Upper lobe of left lung (tissue), 6 donors: ENCODE data around the gene MYOCD. TPM values are rescaled to one million over a fixed set of nuclear protein-coding genes. Genes with fewer than 3 reads are reported as not detected.

Experiments
- ATAC-seq, 2 donors: fragments of 200-7000 bp; cut with Tn5 transposase; one replicate each; pipeline ENCODE4 v1.9.1; 2022; ENCODE audit warnings: mild to moderate bottlenecking in 2 of 2, moderate library complexity in 2 of 2; ENCODE audit not compliant: low FRiP score in 2 of 2
- DNase-seq, 2 donors: peaks; one replicate each; pipeline ENCODE4 v3.0.0-alpha.2; 2019 to 2020
- H3K27ac ChIP-seq, 4 donors: fragments of 200-600 bp; sonication (generic); one replicate each; pipeline ENCODE4 v1.5.1; 2016 to 2019
- H3K27me3 ChIP-seq, 4 donors: fragments of 200-600 bp; sonication (generic); one replicate each; pipeline ENCODE4 v1.5.1; 2017 to 2019
- H3K36me3 ChIP-seq, 4 donors: fragments of 200-600 bp; sonication (generic); one replicate each; pipeline ENCODE4 v1.5.1; 2016 to 2019
- H3K4me1 ChIP-seq, 4 donors: fragments of 200-600 bp; sonication (generic); one replicate each; pipeline ENCODE4 v1.5.1; 2018 to 2019
- H3K4me3 ChIP-seq, 4 donors: fragments of 200-600 bp; sonication (generic); one replicate each; pipeline ENCODE4 v1.5.1; 2017 to 2019; ENCODE audit warnings: mild to moderate bottlenecking in 2 of 4, moderate library complexity in 1 of 4
- H3K9me3 ChIP-seq, 4 donors: fragments of 200-600 bp; sonication (generic); one replicate each; pipeline ENCODE4 v1.5.1; 2018 to 2019
- CTCF ChIP-seq, 6 experiments: fragments of 450-650 bp in 4 of 6; fragments of 200-600 bp in 2 of 6; sonication (generic) in 2 of 6; IDR thresholded peaks; one replicate each; pipeline ENCODE4 v1.5.1; 2016 to 2019; ENCODE audit warnings: antibody characterized with exemption in 6 of 6
- EP300 ChIP-seq, 4 donors: sonication (generic); formaldehyde crosslinking; IDR thresholded peaks; one replicate each; pipeline ENCODE4 v1.5.1; 2017; ENCODE audit warnings: antibody characterized with exemption in 4 of 4, control low read depth in 2 of 4
- POLR2A ChIP-seq, 4 donors: fragments of 450-650 bp; IDR thresholded peaks; one replicate each; pipeline ENCODE4 v1.5.1; 2016 to 2017; ENCODE audit warnings: antibody characterized with exemption in 4 of 4, mild to moderate bottlenecking in 2 of 4
- POLR2AphosphoS5 ChIP-seq, 2 donors: sonication (generic); formaldehyde crosslinking; IDR thresholded peaks; one replicate each; pipeline ENCODE4 v1.5.1; 2017; ENCODE audit warnings: antibody characterized with exemption in 2 of 2
- whole genome bisulfite sequencing, 2 donors: methylation state at CpG; one replicate each; pipeline ENCODE4 v1.1.5; 2017 to 2018; 5-methylcytosine and 5-hydroxymethylcytosine counted together
- total RNA-seq, 6 donors: library from RNA; depleted of rRNA in 4 of 6; stranded (reverse); fragments of >200 nt in 4 of 6; gene quantifications; one replicate each; pipeline versions ENCODE4 v1.1.0 to v1.2.1, GENCODE V29; 2016 to 2021
- donor health status: DM: no; HTN: no; CAD: no; lungs with moderate emphysema.
- donor health status: DM: no; HTN: yes; CAD: no; lungs with severe emphysema.

The MYOCD gene
- total RNA-seq, 6 donors from 2014 or later = 0.89 to 5.2 (median 1.6) TPM

GRCh38 chr17:12620200-12620720, 45.4 kb upstream of the MYOCD start:
- WGBS, 2 donors = 46 to 47% methylated on average over 5 of the region's 5 CpGs
- TF ChIP-seq POLR2AphosphoS5 (IDR thresholded peaks at IDR 0.05) (no peak), EP300 (IDR thresholded peaks at IDR 0.05) (no peak), CTCF (IDR thresholded peaks at IDR 0.05) (no peak), POLR2A (IDR thresholded peaks at IDR 0.05) (no peak)
- Histone ChIP-seq H3K4me1 (no peaks in the 10 kb centered on the region), H3K9me3 (no peaks in the 10 kb centered on the region), H3K4me3 (no peak overlapping the region), H3K27ac (no peak overlapping the region), H3K27me3 (no peaks in the 10 kb centered on the region), H3K36me3 (no peaks in the 10 kb centered on the region)
- no peak for DNase-seq
- ATAC-seq = no peak

GRCh38 chr17:12622726-12623125, 43.0 kb upstream of the MYOCD start:
- ATAC-seq (no peak), DNase-seq (no peak)
- H3K36me3 ChIP-seq = no peaks in the 10 kb centered on the region
- no peaks in the 10 kb centered on the region for H3K4me1 ChIP-seq
- H3K9me3 ChIP-seq = no peaks in the 10 kb centered on the region
- TF ChIP-seq POLR2AphosphoS5 (IDR thresholded peaks at IDR 0.05) = no peak
- TF ChIP-seq CTCF (IDR thresholded peaks at IDR 0.05) = no peak
- TF ChIP-seq POLR2A (IDR thresholded peaks at IDR 0.05) = no peak
- TF ChIP-seq EP300 (IDR thresholded peaks at IDR 0.05) = no peak
- 52 to 56% methylated on average over 11 of the region's 11 CpGs for WGBS, 2 donors
- H3K27ac ChIP-seq = no peak overlapping the region
- no peak overlapping the region for H3K4me3 ChIP-seq
- no peaks in the 10 kb centered on the region for H3K27me3 ChIP-seq

GRCh38 chr17:12623220-12623848, 42.4 kb upstream of the MYOCD start:
- DNase-seq (no peak), ATAC-seq (no peak)
- H3K27ac ChIP-seq = no peak overlapping the region
- H3K4me3 ChIP-seq = no peak overlapping the region
- H3K27me3 ChIP-seq = no peaks in the 10 kb centered on the region
- WGBS, 2 donors = 70 to 71% methylated on average over 16 of the region's 16 CpGs
- no peaks in the 10 kb centered on the region for H3K9me3 ChIP-seq
- H3K4me1 ChIP-seq = no peaks in the 10 kb centered on the region
- TF ChIP-seq CTCF (IDR thresholded peaks at IDR 0.05) = no peak
- TF ChIP-seq EP300 (IDR thresholded peaks at IDR 0.05) = no peak
- no peak for TF ChIP-seq POLR2AphosphoS5 (IDR thresholded peaks at IDR 0.05)
- TF ChIP-seq POLR2A (IDR thresholded peaks at IDR 0.05) = no peak
- no peaks in the 10 kb centered on the region for H3K36me3 ChIP-seq

GRCh38 chr17:12624211-12624610, 41.5 kb upstream of the MYOCD start:
- 87 to 88% methylated on average over 3 of the region's 3 CpGs for WGBS, 2 donors
- TF ChIP-seq POLR2A (IDR thresholded peaks at IDR 0.05) (no peak), EP300 (IDR thresholded peaks at IDR 0.05) (no peak), CTCF (IDR thresholded peaks at IDR 0.05) (no peak), POLR2AphosphoS5 (IDR thresholded peaks at IDR 0.05) (no peak)
- Histone ChIP-seq H3K36me3 (no peaks in the 10 kb centered on the region), H3K27me3 (no peaks in the 10 kb centered on the region), H3K4me1 (no peaks in the 10 kb centered on the region), H3K9me3 (no peaks in the 10 kb centered on the region), H3K4me3 (no peak overlapping the region), H3K27ac (no peak overlapping the region)
- ATAC-seq (no peak), DNase-seq (no peak)

GRCh38 chr17:12625092-12625491, 40.6 kb upstream of the MYOCD start:
- no peaks in the 10 kb centered on the region for H3K27me3 ChIP-seq
- no peak overlapping the region for H3K27ac ChIP-seq
- H3K9me3 ChIP-seq = no peaks in the 10 kb centered on the region
- 80 to 86% methylated on average over 4 of the region's 4 CpGs for WGBS, 2 donors
- DNase-seq = no peak
- TF ChIP-seq POLR2A (IDR thresholded peaks at IDR 0.05) = no peak
- no peak for TF ChIP-seq CTCF (IDR thresholded peaks at IDR 0.05)
- TF ChIP-seq POLR2AphosphoS5 (IDR thresholded peaks at IDR 0.05) = no peak
- no peak for TF ChIP-seq EP300 (IDR thresholded peaks at IDR 0.05)
- ATAC-seq = no peak
- no peaks in the 10 kb centered on the region for H3K36me3 ChIP-seq
- no peaks in the 10 kb centered on the region for H3K4me1 ChIP-seq
- no peak overlapping the region for H3K4me3 ChIP-seq
